Right lobe of liver (tissue), 6 donors: Measurements from ENCODE around the gene PPFIBP2. TPM values are rescaled to one million over a fixed set of nuclear protein-coding genes. Genes with fewer than 3 reads are reported as not detected.
A peak's percentile ranks its signal among the peaks of the same experiment; 100 is the strongest.

Experiments used
- ATAC-seq, 4 donors: fragments of 200-7000 bp; cut with Tn5 transposase; one replicate each; pipeline ENCODE4 v1.9.1; 2020; ENCODE audit warnings: mild to moderate bottlenecking in 4 of 4, moderate library complexity in 4 of 4
- DNase-seq, 3 donors: peaks; one replicate each; pipeline ENCODE4 v3.0.0-alpha.2; 2020
- H3K27ac ChIP-seq, 3 donors: fragments of 200-600 bp; one replicate each; pipeline ENCODE4 v1.8.0; 2022
- H3K27me3 ChIP-seq, 2 donors: fragments of 200-600 bp; one replicate each; pipeline ENCODE4 v1.8.0; 2022
- H3K36me3 ChIP-seq, 4 donors: fragments of 200-600 bp; sonication (generic) in 1 of 4; one replicate each; pipeline versions ENCODE4 v1.5.1 to v1.8.0; 2017 to 2022; ENCODE audit warnings: control low read depth in 1 of 4
- H3K4me1 ChIP-seq, 4 donors: fragments of 200-600 bp; sonication (generic) in 1 of 4; one replicate each; pipeline versions ENCODE4 v1.5.1 to v1.8.0; 2017 to 2022; ENCODE audit warnings: control low read depth in 1 of 4
- H3K4me3 ChIP-seq, 3 donors: fragments of 200-600 bp; one replicate each; pipeline ENCODE4 v1.8.0; 2022
- H3K9me3 ChIP-seq, 4 donors: fragments of 200-600 bp; sonication (generic) in 1 of 4; one replicate each; pipeline versions ENCODE4 v1.5.1 to v1.8.0; 2017 to 2022; ENCODE audit warnings: control low read depth in 1 of 4
- POLR2A ChIP-seq: fragments of 450-650 bp; IDR thresholded peaks from one replicate; pipeline ENCODE4 v1.6.1; 2017; ENCODE audit warnings: antibody characterized with exemption, mild to moderate bottlenecking
- WGBS: methylation state at CpG from one replicate; pipeline ENCODE4 v1.1.6; 2018; ENCODE audit warnings: low coverage, low lambda C conversion rate; ENCODE audit not compliant: insufficient coverage; ENCODE audit errors: missing lambda C conversion rate; 5-methylcytosine and 5-hydroxymethylcytosine counted together
- intact Hi-C, 2 donors: fragments of 100-400 bp; cut with DNase I; formaldehyde crosslinking; loops; one replicate each; pipeline versions ENCODE4 v1.11.2 to v1.14.1; 2022
- total RNA-seq, 6 experiments: library from RNA; depleted of rRNA in 2 of 6; stranded (reverse); fragments of >200 nt in 2 of 6; fragmentation: NEBNext Ultra II Directional in 3 of 6; extraction: Animal tissue kit (Norgen Biotek cat#: 25700) in 3 of 6; gene quantifications; one replicate each; pipeline versions ENCODE4 v1.1.0 to v1.2.4, GENCODE V29; 2016 to 2023
- TF ChIP-seq, protein P1 (sequence below), 4 donors: fragments of 200-600 bp in 3 of 4; fragments of 450-650 bp in 1 of 4; IDR thresholded peaks; one replicate each; pipeline versions ENCODE4 v1.5.1 to v1.8.0; 2016 to 2022; ENCODE audit warnings: antibody characterized with exemption in 4 of 4, mild to moderate bottlenecking in 2 of 4
- donor health status: DM: no; HTN: yes; CAD: no.
- donor health status: DM: no; HTN: no; CAD: no.
- donor health status: DM: no; HTN: no; CAD: no.
- donor health status: DM: no; HTN: yes; CAD: no.
- donor health status: DM: no; HTN: yes; CAD: no.

The PPFIBP2 gene
- total RNA-seq, 6 experiments from 2014 or later = 25.5 to 69.3 (median 46.6) TPM

DNA sequence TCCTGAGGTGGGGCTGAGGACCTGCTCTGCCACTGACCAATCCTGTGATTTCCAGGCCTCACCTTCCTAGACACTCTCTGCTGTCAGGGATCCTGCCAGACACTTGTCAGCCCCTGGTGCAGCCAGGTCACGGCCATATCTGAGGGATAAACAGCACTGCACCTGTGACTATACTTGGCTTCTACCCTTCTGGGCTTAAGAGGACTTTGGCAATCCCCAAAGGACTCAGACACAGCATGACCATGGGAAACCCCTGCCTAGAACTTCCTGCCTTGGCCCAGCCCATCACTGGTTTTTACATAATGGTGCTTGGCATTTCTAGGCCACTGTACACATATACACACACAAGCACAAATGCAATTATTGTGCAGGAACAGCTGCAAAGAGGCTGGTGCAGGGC, 40.1 kb upstream of the PPFIBP2 start:
- Histone ChIP-seq H3K9me3 (no peaks in the 10 kb centered on the region), H3K4me1 (no peaks in the 10 kb centered on the region), H3K36me3 (no peaks in the 10 kb centered on the region), H3K27me3 (no peaks in the 10 kb centered on the region), H3K4me3 (no peak overlapping the region), H3K27ac (no peak overlapping the region)
- intact Hi-C loops = no loop called here
- DNase-seq (no peak), ATAC-seq (peak in 2 of 4 donors; percentile 20 to 25)
- TF ChIP-seq POLR2A = no peak
- TF ChIP-seq, protein P1, sequence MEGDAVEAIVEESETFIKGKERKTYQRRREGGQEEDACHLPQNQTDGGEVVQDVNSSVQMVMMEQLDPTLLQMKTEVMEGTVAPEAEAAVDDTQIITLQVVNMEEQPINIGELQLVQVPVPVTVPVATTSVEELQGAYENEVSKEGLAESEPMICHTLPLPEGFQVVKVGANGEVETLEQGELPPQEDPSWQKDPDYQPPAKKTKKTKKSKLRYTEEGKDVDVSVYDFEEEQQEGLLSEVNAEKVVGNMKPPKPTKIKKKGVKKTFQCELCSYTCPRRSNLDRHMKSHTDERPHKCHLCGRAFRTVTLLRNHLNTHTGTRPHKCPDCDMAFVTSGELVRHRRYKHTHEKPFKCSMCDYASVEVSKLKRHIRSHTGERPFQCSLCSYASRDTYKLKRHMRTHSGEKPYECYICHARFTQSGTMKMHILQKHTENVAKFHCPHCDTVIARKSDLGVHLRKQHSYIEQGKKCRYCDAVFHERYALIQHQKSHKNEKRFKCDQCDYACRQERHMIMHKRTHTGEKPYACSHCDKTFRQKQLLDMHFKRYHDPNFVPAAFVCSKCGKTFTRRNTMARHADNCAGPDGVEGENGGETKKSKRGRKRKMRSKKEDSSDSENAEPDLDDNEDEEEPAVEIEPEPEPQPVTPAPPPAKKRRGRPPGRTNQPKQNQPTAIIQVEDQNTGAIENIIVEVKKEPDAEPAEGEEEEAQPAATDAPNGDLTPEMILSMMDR (IDR thresholded peaks at IDR 0.05) = no peak
- no CpG with 5 or more reads among the region's 1 CpG for WGBS

- TF ChIP-seq, protein P1 (IDR thresholded peaks at IDR 0.05) = no peak
- no peak for TF ChIP-seq POLR2A
Observed at GRCh38 chr11:7480113-7480512, 33.7 kb upstream of the PPFIBP2 start.

DNA sequence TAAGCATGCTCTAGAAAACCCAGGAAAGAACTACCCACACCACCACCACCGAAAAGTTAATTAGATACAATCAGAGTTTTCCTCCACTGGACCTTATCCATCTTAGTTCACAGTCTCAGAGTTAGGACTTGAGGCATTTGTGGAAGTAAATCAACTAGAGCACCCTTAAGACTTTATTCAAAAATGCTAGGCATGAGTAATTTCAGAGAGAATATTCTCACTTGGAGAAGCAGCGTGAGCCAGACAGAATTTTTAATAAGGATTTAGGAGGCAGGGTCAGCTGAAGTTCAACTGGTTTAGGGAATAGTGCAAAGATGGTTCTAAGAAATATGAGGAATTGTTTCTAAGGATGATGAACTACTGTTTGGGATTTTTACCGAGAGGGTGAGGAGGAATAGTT, 29.7 kb upstream of the PPFIBP2 start:
- Histone ChIP-seq H3K4me1 (no peaks in the 10 kb centered on the region), H3K4me3 (no peak overlapping the region), H3K27ac (no peak overlapping the region), H3K27me3 (no peaks in the 10 kb centered on the region), H3K36me3 (no peaks in the 10 kb centered on the region), H3K9me3 (no peaks in the 10 kb centered on the region)
- DNase-seq = no peak
- intact Hi-C loops = no loop called here
- TF ChIP-seq, protein P1 (IDR thresholded peaks at IDR 0.05) = no peak
- TF ChIP-seq POLR2A = no peak
- 82% methylated on average over 3 of the region's 3 CpGs for WGBS
- ATAC-seq = no peak

More at GRCh38 chr11:7480113-7480512, 33.7 kb upstream of the PPFIBP2 start:
- no peaks in the 10 kb centered on the region for H3K27me3 ChIP-seq
- no peaks in the 10 kb centered on the region for H3K9me3 ChIP-seq
- peak in 2 of 4 donors; percentile 18 to 52 for ATAC-seq
- H3K27ac ChIP-seq = no peak overlapping the region
- 57% methylated on average over 2 of the region's 2 CpGs for WGBS
- no peak overlapping the region for H3K4me3 ChIP-seq
- H3K36me3 ChIP-seq = no peaks in the 10 kb centered on the region
- no peak for DNase-seq
- no peaks in the 10 kb centered on the region for H3K4me1 ChIP-seq
- intact Hi-C loops = no loop called here

DNA sequence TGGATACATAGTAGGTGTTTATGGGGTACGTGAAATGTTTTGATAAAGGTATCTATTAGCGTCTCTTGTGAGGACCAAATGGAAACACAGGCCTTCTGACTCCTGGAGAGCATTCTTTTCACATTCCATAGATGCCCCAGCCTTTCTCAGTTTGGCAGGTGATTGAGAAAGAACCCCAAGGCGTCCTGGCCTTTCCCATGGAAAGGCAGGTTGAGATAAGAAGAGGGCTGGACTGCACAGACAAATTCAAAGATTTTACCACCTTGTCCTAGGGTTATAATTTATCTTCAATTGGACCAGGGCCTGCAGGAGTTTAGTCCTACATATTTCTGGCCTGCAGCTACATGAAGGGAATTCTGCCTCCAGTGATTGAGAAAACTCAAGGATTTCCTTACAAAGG, 29.2 kb upstream of the PPFIBP2 start:
- Histone ChIP-seq H3K27me3 (no peaks in the 10 kb centered on the region), H3K4me1 (no peaks in the 10 kb centered on the region), H3K4me3 (no peak overlapping the region), H3K36me3 (no peaks in the 10 kb centered on the region), H3K9me3 (no peaks in the 10 kb centered on the region), H3K27ac (no peak overlapping the region)
- TF ChIP-seq, protein P1 (IDR thresholded peaks at IDR 0.05) = no peak
- no peak for TF ChIP-seq POLR2A
- intact Hi-C loops = no loop called here
- DNase-seq = no peak
- 57% methylated on average over 3 of the region's 3 CpGs for WGBS
- ATAC-seq = no peak
